PC-3 (cell line): ENCODE data around the gene GALNTL6. TPM values are rescaled to one million over a fixed set of nuclear protein-coding genes. Genes with fewer than 3 reads are reported as not detected.

Experiments
- ATAC-seq: fragments of 200-7000 bp; cut with Tn5 transposase; 2 replicates; pipeline ENCODE4 v1.9.1; 2020; ENCODE audit warnings: mild to moderate bottlenecking, moderate library complexity
- BruUV-seq: library from RNA; stranded (reverse); fragments of 400-500 nt; replicated peaks from 2 replicates; lab custom pipeline; 2021; lab: Mats Ljungman, UMichigan
- CTCF ChIA-PET: fragments of 300-600 bp; sonication (Branson Sonifier 250); formaldehyde crosslinking; loops from one replicate; lab custom pipeline; 2022; ENCODE audit warnings: antibody characterized with exemption; lab: Charles Lee
- POLR2A ChIA-PET: fragments of 300-600 bp; sonication (Branson Sonifier 250); formaldehyde crosslinking; loops from one replicate; lab custom pipeline; 2022; ENCODE audit warnings: antibody characterized with exemption; ENCODE audit not compliant: unreplicated experiment; lab: Charles Lee
- DNase-seq: peaks from one replicate; pipeline ENCODE4 v3.0.0-alpha.2; 2015
- H2AFZ ChIP-seq: fragments of 300-600 bp; sonication (generic); 2 replicates; pipeline ENCODE4 v1.6.0; 2016; ENCODE audit warnings: antibody characterized with exemption, low read length
- H3F3A ChIP-seq: fragments of 300-600 bp; sonication (generic); one replicate; pipeline ENCODE4 v1.6.0; 2017; ENCODE audit warnings: antibody characterized with exemption, low read length, control low read depth, mild to moderate bottlenecking; ENCODE audit not compliant: unreplicated experiment
- H3K27ac ChIP-seq: fragments of 300-600 bp; sonication (generic); 2 replicates; pipeline ENCODE4 v1.5.1; 2016; ENCODE audit warnings: mild to moderate bottlenecking, low read length
- H3K27me3 ChIP-seq: fragments of 300-600 bp; sonication (generic); 2 replicates; pipeline ENCODE4 v1.6.1; 2016; ENCODE audit warnings: low read length, mixed read lengths
- H3K36me3 ChIP-seq: fragments of 300-600 bp; sonication (generic); 2 replicates; pipeline ENCODE4 v1.6.1; 2016; ENCODE audit warnings: low read depth, mixed run types, low read length, mixed read lengths
- H3K4me1 ChIP-seq: fragments of 300-600 bp; sonication (generic); 2 replicates; pipeline ENCODE4 v1.5.1; 2016; ENCODE audit warnings: low read length; ENCODE audit not compliant: insufficient read depth
- H3K4me2 ChIP-seq: fragments of 300-600 bp; sonication (generic); 2 replicates; pipeline ENCODE4 v1.6.0; 2016; ENCODE audit warnings: low read length
- H3K4me3 ChIP-seq: fragments of 300-600 bp; sonication (generic); 2 replicates; pipeline ENCODE4 v1.5.1; 2016; ENCODE audit warnings: mild to moderate bottlenecking, low read length, mixed read lengths
- H3K79me2 ChIP-seq: fragments of 300-600 bp; sonication (generic); 2 replicates; pipeline ENCODE4 v1.6.1; 2017; ENCODE audit warnings: low read length, mixed read lengths
- H3K9ac ChIP-seq: fragments of 300-600 bp; sonication (generic); 2 replicates; pipeline ENCODE4 v1.6.0; 2016; ENCODE audit warnings: mild to moderate bottlenecking, low read length
- H3K9me2 ChIP-seq: fragments of 300-600 bp; sonication (generic); replicated peaks from 2 replicates; pipeline ENCODE4 v1.6.1; 2016; ENCODE audit warnings: mixed run types, low read length, mixed read lengths
- H3K9me3 ChIP-seq: fragments of 300-600 bp; sonication (generic); 2 replicates; pipeline ENCODE4 v1.6.1; 2016; ENCODE audit warnings: low read length, mixed read lengths
- H4K20me1 ChIP-seq: fragments of 300-600 bp; sonication (generic); 2 replicates; pipeline ENCODE4 v1.6.1; 2016; ENCODE audit warnings: low read length, mixed read lengths
- EZH2 ChIP-seq: fragments of 300-600 bp; sonication (generic); IDR thresholded peaks from one replicate; pipeline ENCODE4 v1.6.1; 2017; ENCODE audit warnings: antibody characterized with exemption, mild to moderate bottlenecking, low read length; ENCODE audit not compliant: unreplicated experiment
- EZH2phosphoT487 ChIP-seq: fragments of 300-600 bp; sonication (generic); IDR thresholded peaks from 2 replicates; pipeline ENCODE4 v1.6.1; 2018; ENCODE audit warnings: mild to moderate bottlenecking, antibody characterized with exemption, low read length, borderline replicate concordance
- intact Hi-C: fragments of 100-400 bp; cut with micrococcal nuclease; formaldehyde crosslinking; loops from 2 replicates; pipeline ENCODE4 v1.9.0; 2023
- total RNA-seq: library from RNA; depleted of rRNA; stranded (reverse); fragments of >200 nt; gene quantifications from 2 replicates; pipeline ENCODE4 v1.2.3, GENCODE V29; 2014
- TF ChIP-seq, protein P1 (sequence below): fragments of 300-600 bp; sonication (generic); conservative IDR thresholded peaks from 2 replicates; pipeline ENCODE4 v1.5.1; 2017; ENCODE audit warnings: antibody characterized with exemption, low read depth, mild to moderate bottlenecking, low read length

Gene GALNTL6
- total RNA-seq, 1 experiment from 2014 or later, result not detected

DNA sequence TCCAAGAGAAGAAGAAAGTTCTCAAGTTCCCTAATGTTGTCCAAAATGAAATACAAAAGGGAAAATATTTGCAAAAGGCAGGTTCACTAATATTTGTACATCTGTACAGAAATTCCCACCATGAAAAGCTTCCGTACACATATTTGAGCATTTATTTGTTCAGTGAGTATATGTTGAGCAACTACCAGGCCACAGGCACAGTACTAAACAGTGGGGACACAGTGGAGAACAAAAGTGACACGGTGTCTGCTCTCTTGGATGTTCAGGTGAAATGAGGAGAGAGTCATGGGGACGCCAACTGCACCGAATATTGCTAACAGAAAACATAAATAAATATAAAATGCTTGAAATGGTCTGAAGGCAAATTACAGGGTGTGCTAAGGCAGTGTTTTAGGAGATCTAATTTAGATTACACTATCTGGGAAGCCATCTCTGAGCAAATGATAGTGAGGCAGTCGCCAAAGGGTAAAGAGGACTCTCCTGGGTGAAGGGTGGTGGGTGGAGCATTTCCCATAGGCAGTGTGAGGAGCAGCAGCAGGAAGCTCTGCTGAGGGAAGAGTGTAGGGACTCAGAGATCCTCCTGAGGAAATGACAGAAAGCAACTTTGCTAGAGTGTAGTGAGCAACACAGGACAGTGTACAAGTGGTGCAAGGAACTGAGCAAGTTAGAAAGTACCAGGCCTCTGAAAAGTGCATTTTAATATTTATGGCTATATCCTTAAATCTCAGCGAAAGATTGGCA, 375.2 kb downstream of the GALNTL6 start:
- H3K4me2 ChIP-seq, result peak overlapping the region; percentile 66
- H3K27me3 ChIP-seq, result no peaks in the 10 kb centered on the region
- no peaks in the 10 kb centered on the region for H3F3A ChIP-seq
- H3K4me1 ChIP-seq, result 0 out of 2 replicates have a peak, but pooled peaks cover 11% of the 10 kb centered on the region
- H3K27ac ChIP-seq, result 0 out of 2 replicates have a peak overlapping the region, but pooled peaks have one; percentile 23
- no peak overlapping the region for H3K9ac ChIP-seq
- ATAC-seq, result peak; percentile 54
- H3K9me3 ChIP-seq, result no peaks in the 10 kb centered on the region
- DNase-seq, result peak; percentile 12
- no peaks in the 10 kb centered on the region for H4K20me1 ChIP-seq
- H3K79me2 ChIP-seq, result no peaks in the 10 kb centered on the region
- ChIA-PET CTCF (no interaction called here), POLR2A (no interaction called here)
- TF ChIP-seq, protein P1, sequence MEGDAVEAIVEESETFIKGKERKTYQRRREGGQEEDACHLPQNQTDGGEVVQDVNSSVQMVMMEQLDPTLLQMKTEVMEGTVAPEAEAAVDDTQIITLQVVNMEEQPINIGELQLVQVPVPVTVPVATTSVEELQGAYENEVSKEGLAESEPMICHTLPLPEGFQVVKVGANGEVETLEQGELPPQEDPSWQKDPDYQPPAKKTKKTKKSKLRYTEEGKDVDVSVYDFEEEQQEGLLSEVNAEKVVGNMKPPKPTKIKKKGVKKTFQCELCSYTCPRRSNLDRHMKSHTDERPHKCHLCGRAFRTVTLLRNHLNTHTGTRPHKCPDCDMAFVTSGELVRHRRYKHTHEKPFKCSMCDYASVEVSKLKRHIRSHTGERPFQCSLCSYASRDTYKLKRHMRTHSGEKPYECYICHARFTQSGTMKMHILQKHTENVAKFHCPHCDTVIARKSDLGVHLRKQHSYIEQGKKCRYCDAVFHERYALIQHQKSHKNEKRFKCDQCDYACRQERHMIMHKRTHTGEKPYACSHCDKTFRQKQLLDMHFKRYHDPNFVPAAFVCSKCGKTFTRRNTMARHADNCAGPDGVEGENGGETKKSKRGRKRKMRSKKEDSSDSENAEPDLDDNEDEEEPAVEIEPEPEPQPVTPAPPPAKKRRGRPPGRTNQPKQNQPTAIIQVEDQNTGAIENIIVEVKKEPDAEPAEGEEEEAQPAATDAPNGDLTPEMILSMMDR, result no peak
- TF ChIP-seq EZH2phosphoT487, result no peak
- H2AFZ ChIP-seq, result peak overlapping the region; percentile 75
- intact Hi-C loops, result no loop called here
- H3K36me3 ChIP-seq, result no peaks in the 10 kb centered on the region
- BruUV-seq, result no TSS peak
- H3K9me2 ChIP-seq, result no peaks in the 10 kb centered on the region
- H3K4me3 ChIP-seq, result 0 out of 2 replicates have a peak overlapping the region, but pooled peaks have one; percentile 38

DNA sequence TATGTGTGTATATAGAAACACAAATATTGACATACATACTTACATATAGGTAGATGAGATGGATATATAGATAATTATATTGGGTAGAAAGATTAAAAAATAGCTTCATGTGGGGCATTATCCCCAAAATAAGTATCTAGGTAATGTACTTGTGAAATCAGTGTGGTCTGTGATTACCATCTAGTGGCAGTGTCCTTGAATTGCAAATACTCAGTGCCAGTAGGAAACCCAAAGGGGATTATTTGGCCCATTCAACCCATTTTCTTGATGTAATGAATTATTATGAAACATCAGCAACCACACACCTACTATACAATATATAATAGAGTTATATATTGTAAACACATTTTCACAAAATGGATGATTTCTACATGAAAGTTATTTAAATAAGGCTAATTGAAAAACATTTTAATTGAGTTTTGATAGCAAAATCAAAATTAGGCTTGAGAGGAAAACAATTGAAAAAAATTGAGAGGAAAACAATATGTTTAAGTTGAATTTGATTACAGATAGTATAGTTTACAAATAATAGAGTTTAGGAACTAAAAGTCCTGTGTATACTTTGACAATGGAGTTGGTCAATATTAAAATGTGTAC, 389.4 kb downstream of the GALNTL6 start:
- intact Hi-C loops, result loop anchor here (5.0 to 10.0 kb wide), 2 partner anchors 355 to 622 kb away; no protein-coding TSS in a partner anchor
- H3K27me3 ChIP-seq, result no peaks in the 10 kb centered on the region; the same call in 1 of the 2 replicates
- ATAC-seq, result no peak

More for the DNA sequence above, 389.4 kb downstream of the GALNTL6 start:
- Histone ChIP-seq H3K9me2 (no peaks in the 10 kb centered on the region), H3K4me2 (no peak overlapping the region), H3F3A (no peaks in the 10 kb centered on the region), H2AFZ (no peak overlapping the region), H3K9me3 (no peaks in the 10 kb centered on the region), H3K4me3 (no peak overlapping the region), H3K27ac (no peak overlapping the region), H3K9ac (no peak overlapping the region), H3K36me3 (no peaks in the 10 kb centered on the region), H4K20me1 (no peaks in the 10 kb centered on the region), H3K79me2 (no peaks in the 10 kb centered on the region), H3K4me1 (no peaks in the 10 kb centered on the region)
- CTCF ChIA-PET, result interaction anchor here (0.6 kb wide), 1 partner anchor 516 kb away, joined by 3 read pairs; no protein-coding TSS in a partner anchor
- DNase-seq, result peak; percentile 40
- POLR2A ChIA-PET, result no interaction called here
- no TSS peak for BruUV-seq
- TF ChIP-seq, protein P1, result peak; percentile 67
- TF ChIP-seq EZH2phosphoT487, result no peak
- TF ChIP-seq EZH2, result no peak
